ENCODE data around the gene ZMYM4. TPM values are rescaled to one million over a fixed set of nuclear protein-coding genes. Genes with fewer than 3 reads are reported as not detected.

ZMYM4 gene
- total and polyA plus RNA-seq, 3 donors from 2014 or later = 63.5 to 73.5 (median 68.6) TPM

GRCh38 chr1:35247256-35247655, 21.3 kb upstream of the ZMYM4 start:
- Histone ChIP-seq H3K9me3 (no peaks in the 10 kb centered on the region), H3K36me3 (ENCODE audit: low read depth, missing control alignments) (no peaks in the 10 kb centered on the region), H3K4me1 (no peaks in the 10 kb centered on the region), H3K4me3 (no peak overlapping the region), H3K27me3 (no peaks in the 10 kb centered on the region), H3K27ac (no peak overlapping the region)
- TF ChIP-seq CTCF (IDR thresholded peaks at IDR 0.05) (no peak), POLR2A (IDR thresholded peaks at IDR 0.05) (no peak)
- 82 to 85% methylated on average over 5 of the region's 5 CpGs for WGBS, 2 donors
- intact Hi-C loops (cut with DNase I; ENCODE audit: low total_unique reads) = no loop called here
- no peak for DNase-seq

- no peaks in the 10 kb centered on the region for H3K4me1 ChIP-seq
- H3K27me3 ChIP-seq = no peaks in the 10 kb centered on the region
- intact Hi-C loops (cut with DNase I; ENCODE audit: low total_unique reads) = no loop called here
- no peak for TF ChIP-seq CTCF (IDR thresholded peaks at IDR 0.05)
- 83 to 93% methylated on average over 2 of the region's 2 CpGs for WGBS, 2 donors
- H3K27ac ChIP-seq = no peak overlapping the region
- no peak for DNase-seq
- H3K4me3 ChIP-seq = no peak overlapping the region
- no peaks in the 10 kb centered on the region for H3K9me3 ChIP-seq
- no peaks in the 10 kb centered on the region for H3K36me3 ChIP-seq (ENCODE audit: low read depth, missing control alignments)
Observed at GRCh38 chr1:35253941-35254340, 14.6 kb upstream of the ZMYM4 start.

GRCh38 chr1:35255276-35255675, 13.2 kb upstream of the ZMYM4 start:
- Histone ChIP-seq H3K36me3 (ENCODE audit: low read depth, missing control alignments) (no peaks in the 10 kb centered on the region), H3K4me1 (no peaks in the 10 kb centered on the region), H3K9me3 (no peaks in the 10 kb centered on the region), H3K27me3 (no peaks in the 10 kb centered on the region), H3K27ac (no peak overlapping the region), H3K4me3 (no peak overlapping the region)
- TF ChIP-seq CTCF (IDR thresholded peaks at IDR 0.05) (no peak), POLR2A (IDR thresholded peaks at IDR 0.05) (no peak)
- intact Hi-C loops (cut with DNase I; ENCODE audit: low total_unique reads) = no loop called here
- DNase-seq = no peak
- 89 to 93% methylated on average over 4 of the region's 4 CpGs for WGBS, 2 donors

- Histone ChIP-seq H3K36me3 (ENCODE audit: low read depth, missing control alignments) (no peaks in the 10 kb centered on the region), H3K4me1 (peaks cover 3% of the 10 kb centered on the region), H3K27ac (no peak overlapping the region), H3K9me3 (no peaks in the 10 kb centered on the region), H3K27me3 (no peaks in the 10 kb centered on the region), H3K4me3 (no peak overlapping the region)
- no peak for DNase-seq
- intact Hi-C loops (cut with DNase I; ENCODE audit: low total_unique reads) = no loop called here
- 94 to 96% methylated on average over 1 of the region's 1 CpG for WGBS, 2 donors
- no peak for TF ChIP-seq POLR2A (IDR thresholded peaks at IDR 0.05)
- TF ChIP-seq CTCF (IDR thresholded peaks at IDR 0.05) = no peak
Observed at GRCh38 chr1:35259561-35259960, 8.9 kb upstream of the ZMYM4 start.

GRCh38 chr1:35261412-35262120, 6.9 kb upstream of the ZMYM4 start:
- Histone ChIP-seq H3K4me3 (no peak overlapping the region), H3K36me3 (ENCODE audit: low read depth, missing control alignments) (no peaks in the 10 kb centered on the region), H3K9me3 (no peaks in the 10 kb centered on the region), H3K27me3 (no peaks in the 10 kb centered on the region), H3K4me1 (peaks cover 14% of the 10 kb centered on the region), H3K27ac (no peak overlapping the region)
- WGBS, 2 donors = 95 to 96% methylated on average over 4 of the region's 4 CpGs
- TF ChIP-seq CTCF (IDR thresholded peaks at IDR 0.05) = no peak
- TF ChIP-seq POLR2A (IDR thresholded peaks at IDR 0.05) = no peak
- no peak for DNase-seq
- intact Hi-C loops (cut with DNase I; ENCODE audit: low total_unique reads) = no loop called here
